Stimulated activated CD8-positive, alpha-beta memory T cell treated with anti-CD3 and anti-CD28 coated beads, Interleukin-4, amount 100 ng/mL, for 4 hours (primary cell): ENCODE measurements around the gene SGK1.
A peak's percentile ranks its signal among the peaks of the same experiment; 100 is the strongest.
"Not testable (repeated sequence)": the region's sequence is repeated elsewhere in the genome, so short reads cannot be mapped to it uniquely, and the experiment has no call there.

Experiments
- DNase-seq, 2 donors: peaks; one replicate each; pipeline ENCODE4 v3.0.0-alpha.2; 2020; ENCODE audit warnings: low read depth in 2 of 2, low spot score in 1 of 2

Gene SGK1

GRCh38 chr6:134195164-134195906, 122.6 kb downstream of the SGK1 start:
- no peak for DNase-seq

- no peak for DNase-seq
Observed at GRCh38 chr6:134193536-134194498, 124.1 kb downstream of the SGK1 start.

GRCh38 chr6:134192609-134193008, 125.3 kb downstream of the SGK1 start:
- DNase-seq: not testable (repeated sequence)

GRCh38 chr6:134190883-134191282, 127.0 kb downstream of the SGK1 start:
- no peak for DNase-seq

GRCh38 chr6:134187751-134188150, 130.2 kb downstream of the SGK1 start:
- DNase-seq: no peak

GRCh38 chr6:134187154-134187553, 130.8 kb downstream of the SGK1 start:
- no peak for DNase-seq

GRCh38 chr6:134186355-134186754, 131.6 kb downstream of the SGK1 start:
- DNase-seq: no peak

GRCh38 chr6:134185277-134185676, 132.6 kb downstream of the SGK1 start:
- DNase-seq: no peak

- DNase-seq: no peak
Observed at GRCh38 chr6:134183844-134184243, 134.1 kb downstream of the SGK1 start.

GRCh38 chr6:134182528-134182927, 135.4 kb downstream of the SGK1 start:
- DNase-seq: no peak

- not testable (repeated sequence) for DNase-seq
Observed at GRCh38 chr6:134181726-134182125, 136.2 kb downstream of the SGK1 start.

- not testable (repeated sequence) for DNase-seq
Observed at GRCh38 chr6:134181251-134181650, 136.7 kb downstream of the SGK1 start.

- not testable (repeated sequence) for DNase-seq
Observed at GRCh38 chr6:134180540-134180939, 137.4 kb downstream of the SGK1 start.

GRCh38 chr6:134178161-134179044, 139.5 kb downstream of the SGK1 start:
- peak; percentile 60 to 67 for DNase-seq

- no peak for DNase-seq
Observed at GRCh38 chr6:134177753-134178160, 140.2 kb downstream of the SGK1 start.

GRCh38 chr6:134177236-134177635, 140.7 kb downstream of the SGK1 start:
- no peak for DNase-seq

- DNase-seq: no peak
Observed at GRCh38 chr6:134176264-134176975, 141.5 kb downstream of the SGK1 start.

- DNase-seq: no peak
Observed at GRCh38 chr6:134175532-134176263, 142.2 kb downstream of the SGK1 start.

- peak; percentile 89 to 93 for DNase-seq
Observed at GRCh38 chr6:134174672-134175531, 143.0 kb downstream of the SGK1 start.
